HG03159 (cell line): ENCODE measurements around the gene ICAM5.
"Not testable (repeated sequence)": the region's sequence is repeated elsewhere in the genome, so short reads cannot be mapped to it uniquely, and the experiment has no call there.

ENCODE experiments used
- ATAC-seq: cut with Tn5 transposase; IDR thresholded peaks from one replicate; pipeline ENCODE4 v1.9.1; 2021; ENCODE audit warnings: mild to moderate bottlenecking, moderate library complexity; ENCODE audit not compliant: unreplicated experiment

The ICAM5 gene

DNA sequence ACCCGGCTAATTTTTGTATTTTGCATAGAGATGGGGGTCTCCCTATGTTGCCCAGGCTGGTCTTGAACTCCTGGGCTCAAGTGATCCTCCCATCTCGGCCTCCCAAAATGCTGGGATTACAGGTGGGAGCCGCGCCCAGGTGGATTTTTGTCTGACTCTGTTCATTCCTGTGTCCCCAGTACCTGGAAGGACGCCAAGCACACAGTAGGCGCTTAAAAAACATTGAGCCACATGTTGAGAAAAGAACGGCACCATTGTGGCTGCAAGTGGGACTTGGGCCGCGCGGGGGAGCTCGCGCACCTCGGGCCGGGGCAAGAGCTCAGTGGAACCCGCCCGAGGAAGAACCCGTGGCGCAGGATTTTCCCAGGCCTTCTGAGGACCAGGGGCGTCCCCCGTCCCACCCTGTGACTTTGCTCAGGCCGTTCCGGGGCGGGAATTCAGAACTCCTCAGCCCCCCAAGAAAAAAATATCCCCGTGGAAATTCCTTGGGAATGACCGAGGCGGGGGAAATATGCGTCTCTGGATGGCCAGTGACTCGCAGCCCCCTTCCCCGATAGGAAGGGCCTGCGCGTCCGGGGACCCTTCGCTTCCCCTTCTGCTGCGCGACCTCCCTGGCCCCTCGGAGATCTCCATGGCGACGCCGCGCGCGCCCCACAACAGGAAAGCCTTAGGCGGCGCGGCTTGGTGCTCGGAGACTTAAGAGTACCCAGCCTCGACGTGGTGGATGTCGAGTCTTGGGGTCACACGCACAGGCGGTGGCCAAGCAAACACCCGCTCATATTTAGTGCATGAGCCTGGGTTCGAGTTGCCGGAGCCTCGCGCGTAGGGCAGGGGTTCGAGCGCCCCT is 20.2 kb upstream of the ICAM5 start:
- peak; percentile 44 for ATAC-seq

DNA sequence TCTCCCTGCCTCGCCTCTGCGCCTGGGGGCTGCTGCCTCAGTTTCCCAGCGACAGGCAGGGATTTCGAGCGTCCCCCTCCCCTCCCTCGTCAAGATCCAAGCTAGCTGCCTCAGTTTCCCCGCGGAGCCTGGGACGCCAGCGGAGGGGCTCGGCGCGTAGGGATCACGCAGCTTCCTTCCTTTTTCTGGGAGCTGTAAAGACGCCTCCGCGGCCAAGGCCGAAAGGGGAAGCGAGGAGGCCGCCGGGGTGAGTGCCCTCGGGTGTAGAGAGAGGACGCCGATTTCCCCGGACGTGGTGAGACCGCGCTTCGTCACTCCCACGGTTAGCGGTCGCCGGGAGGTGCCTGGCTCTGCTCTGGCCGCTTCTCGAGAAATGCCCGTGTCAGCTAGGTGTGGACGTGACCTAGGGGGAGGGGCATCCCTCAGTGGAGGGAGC is 19.6 kb upstream of the ICAM5 start:
- peak; percentile 31 for ATAC-seq

DNA sequence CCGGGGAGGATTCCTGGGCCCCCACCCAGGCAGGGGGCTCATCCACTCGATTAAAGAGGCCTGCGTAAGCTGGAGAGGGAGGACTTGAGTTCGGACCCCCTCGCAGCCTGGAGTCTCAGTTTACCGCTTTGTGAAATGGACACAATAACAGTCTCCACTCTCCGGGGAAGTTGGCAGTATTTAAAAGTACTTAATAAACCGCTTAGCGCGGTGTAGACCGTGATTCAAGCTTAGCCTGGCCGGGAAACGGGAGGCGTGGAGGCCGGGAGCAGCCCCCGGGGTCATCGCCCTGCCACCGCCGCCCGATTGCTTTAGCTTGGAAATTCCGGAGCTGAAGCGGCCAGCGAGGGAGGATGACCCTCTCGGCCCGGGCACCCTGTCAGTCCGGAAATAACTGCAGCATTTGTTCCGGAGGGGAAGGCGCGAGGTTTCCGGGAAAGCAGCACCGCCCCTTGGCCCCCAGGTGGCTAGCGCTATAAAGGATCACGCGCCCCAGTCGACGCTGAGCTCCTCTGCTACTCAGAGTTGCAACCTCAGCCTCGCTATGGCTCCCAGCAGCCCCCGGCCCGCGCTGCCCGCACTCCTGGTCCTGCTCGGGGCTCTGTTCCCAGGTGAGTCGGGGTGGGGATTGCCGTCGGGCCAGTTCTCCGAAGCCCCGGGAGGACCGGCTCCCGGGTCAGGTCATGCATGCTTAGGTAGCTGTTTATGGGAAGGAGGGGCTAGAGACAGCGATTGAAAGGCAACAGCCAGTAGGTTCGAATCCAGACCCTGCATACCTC is 18.9 kb upstream of the ICAM5 start, which contains the start of gene ICAM1:
Gene ICAM1 (plus strand): TSS at position 505 of the 779 bp plus-strand sequence. CDS start 40 bp downstream, at position 545.
- peak; percentile 52 for ATAC-seq

DNA sequence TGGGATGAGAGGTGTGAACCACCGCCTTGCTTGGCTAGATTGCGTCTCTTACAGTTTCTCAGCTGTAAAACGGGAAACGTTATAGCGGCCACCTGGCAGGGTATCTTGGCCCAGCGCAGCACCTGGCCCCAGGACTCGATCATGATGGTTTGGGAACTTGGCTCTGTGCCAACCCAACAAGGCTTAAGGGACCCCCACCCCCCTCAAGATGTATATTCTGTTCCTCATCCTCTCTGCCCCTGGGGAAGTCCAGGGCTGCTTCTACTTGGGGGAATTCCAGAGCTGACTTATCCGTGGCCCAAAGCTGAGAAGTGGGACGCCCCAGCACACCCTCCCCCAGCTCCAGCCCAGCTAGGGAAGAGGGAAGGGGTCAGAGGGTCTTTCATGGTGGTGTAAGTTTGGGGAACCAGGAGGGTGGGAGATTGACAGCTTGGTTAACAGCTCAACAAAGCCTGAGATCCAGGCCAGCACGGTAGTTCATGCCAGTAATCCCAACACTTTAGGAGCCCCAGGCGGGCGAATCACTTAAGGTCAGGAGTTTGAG is 18.1 kb upstream of the ICAM5 start:
- peak; percentile 7 for ATAC-seq

DNA sequence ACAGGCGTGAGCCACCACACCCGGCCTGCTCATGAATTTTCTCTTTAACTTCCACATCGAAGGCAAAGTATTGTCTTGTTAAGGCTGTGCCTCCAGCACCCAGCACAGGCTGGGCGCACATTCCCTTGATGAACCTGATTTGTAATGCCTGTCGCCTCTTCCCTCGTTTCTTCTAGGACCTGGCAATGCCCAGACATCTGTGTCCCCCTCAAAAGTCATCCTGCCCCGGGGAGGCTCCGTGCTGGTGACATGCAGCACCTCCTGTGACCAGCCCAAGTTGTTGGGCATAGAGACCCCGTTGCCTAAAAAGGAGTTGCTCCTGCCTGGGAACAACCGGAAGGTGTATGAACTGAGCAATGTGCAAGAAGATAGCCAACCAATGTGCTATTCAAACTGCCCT is 15.2 kb upstream of the ICAM5 start:
- ATAC-seq, result no peak

DNA sequence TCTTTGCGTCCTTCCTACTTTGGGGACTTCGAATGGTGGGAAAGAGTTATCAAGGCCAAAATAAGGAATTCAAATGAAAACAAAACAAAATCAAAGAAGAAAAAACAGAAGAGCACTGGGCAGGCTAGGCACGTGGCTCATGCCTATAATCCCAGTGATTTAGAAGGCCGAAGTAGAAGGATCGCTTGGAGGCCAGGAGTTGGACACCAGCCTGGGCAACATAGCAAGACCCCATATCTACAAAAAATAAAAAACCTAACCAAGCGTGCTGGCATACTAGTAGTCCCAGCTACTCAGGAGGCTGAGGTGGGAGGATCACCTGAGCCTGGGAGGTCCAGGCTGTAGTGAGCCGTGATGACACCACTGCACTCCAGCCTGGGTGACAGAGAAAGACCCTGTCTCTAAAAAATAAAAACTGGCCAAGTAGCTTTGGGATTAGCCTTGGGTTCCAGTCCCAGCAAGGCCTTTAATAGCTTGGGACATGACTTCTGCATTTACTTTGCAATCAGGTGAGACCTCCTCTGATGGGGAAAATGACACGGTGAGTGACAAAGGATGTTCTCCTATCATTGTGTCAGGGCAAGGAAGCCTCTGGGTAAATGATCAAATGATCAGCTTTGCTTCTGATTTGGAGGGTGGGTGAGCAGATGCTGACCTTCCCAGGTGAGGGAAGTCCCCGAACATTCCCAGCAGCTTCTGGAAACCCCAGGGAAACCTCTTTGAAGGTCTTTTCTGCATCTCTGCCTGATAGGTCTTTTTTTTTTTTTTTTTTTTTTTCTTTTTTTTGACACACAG is 11.8 kb upstream of the ICAM5 start:
- no peak for ATAC-seq

DNA sequence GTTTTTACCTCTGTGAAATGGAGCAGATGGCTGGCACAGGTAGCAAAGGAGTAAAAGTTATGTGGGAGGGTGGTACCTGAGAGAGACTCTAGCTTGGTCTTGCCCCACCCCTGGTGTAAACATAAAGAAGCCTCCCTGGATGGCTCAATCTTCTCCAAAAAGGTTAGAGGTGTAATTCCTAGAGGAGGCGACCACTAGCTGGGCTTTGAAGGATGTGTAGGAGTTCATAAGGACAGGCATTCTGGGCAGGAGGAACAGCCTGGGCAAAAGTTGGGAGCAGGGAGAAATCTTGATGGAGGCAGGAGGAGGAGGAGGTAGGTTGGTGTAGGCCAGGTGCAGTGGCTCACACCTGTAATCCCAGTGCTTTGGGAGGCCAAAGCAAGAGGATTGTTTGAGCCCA is 10.8 kb upstream of the ICAM5 start:
- ATAC-seq, result no peak

DNA sequence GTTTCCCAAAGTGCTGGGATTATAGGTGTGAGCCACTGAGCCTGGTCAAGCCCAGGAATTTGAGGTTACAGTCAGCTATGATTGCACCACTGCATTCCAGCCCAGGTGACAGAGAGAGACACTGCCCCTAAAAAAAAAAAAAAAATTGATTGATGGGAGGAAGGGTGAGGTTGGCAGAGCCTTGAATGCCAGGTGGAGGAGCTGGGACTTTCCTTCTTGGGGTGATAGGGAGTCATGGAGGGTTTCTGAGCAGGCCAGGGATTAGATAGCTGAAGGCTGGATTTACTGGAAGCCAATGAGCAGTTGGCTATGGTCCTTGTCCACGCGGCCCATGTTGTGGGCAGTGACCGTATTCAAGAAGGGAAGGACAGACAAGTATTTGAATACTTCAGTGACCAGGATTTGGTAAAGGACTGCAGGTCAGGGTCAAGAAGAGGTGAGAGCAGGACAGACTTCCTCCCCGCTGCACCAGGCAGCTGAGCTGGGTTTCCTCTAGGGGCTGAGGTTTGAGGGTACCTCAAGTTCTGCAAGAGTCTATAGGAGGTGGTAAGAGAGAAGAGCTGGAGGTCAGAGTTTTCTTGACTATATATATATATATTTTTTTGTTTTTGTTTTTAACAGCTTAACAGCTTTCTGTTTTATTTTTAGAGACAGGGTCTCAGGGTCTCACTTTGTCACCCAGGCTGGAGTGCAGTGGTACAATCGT is 9.9 kb upstream of the ICAM5 start:
- ATAC-seq, result no peak

DNA sequence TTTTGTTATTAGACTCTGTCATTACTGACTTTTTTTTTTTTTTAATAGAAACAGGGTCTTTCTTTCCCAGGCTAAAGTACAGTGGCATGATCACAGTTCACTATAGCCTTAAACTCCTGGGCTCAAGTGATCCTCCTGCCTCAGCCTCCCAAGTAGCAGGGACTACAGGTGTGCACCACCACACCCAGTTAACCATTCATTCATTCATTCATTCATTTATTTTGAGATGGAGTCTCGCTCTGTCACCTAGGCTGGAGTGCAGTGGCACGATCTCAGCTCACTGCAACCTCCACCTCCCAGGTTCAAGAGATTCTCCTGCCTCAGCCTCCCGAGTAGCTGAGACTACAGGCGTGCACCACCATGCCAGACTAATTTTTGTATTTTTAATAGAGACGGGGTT is 7.7 kb upstream of the ICAM5 start:
- not testable (repeated sequence) for ATAC-seq

DNA sequence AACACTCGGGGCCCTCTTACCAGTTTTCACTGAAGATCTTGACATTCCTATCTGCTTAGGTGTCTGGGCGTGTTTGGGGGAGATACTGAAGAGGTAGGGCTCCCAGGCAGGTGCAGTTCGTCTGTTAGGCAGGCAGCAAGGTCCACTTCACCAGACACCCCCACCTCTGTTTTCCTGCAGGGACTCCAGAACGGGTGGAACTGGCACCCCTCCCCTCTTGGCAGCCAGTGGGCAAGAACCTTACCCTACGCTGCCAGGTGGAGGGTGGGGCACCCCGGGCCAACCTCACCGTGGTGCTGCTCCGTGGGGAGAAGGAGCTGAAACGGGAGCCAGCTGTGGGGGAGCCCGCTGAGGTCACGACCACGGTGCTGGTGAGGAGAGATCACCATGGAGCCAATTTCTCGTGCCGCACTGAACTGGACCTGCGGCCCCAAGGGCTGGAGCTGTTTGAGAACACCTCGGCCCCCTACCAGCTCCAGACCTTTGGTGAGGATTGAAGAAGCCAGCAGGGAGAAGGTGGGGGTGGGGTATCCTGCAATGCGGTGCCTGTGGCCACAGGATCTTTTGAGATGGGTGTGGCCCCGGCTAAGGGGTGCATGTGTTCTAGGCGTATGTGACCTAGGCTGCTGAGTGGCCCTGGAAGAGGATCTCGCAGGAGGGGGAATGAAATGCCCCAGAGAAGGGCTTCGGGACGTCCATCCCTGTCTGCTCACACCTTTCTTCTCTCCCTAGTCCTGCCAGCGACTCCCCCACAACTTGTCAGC is 6.3 kb upstream of the ICAM5 start:
- ATAC-seq, result no peak

DNA sequence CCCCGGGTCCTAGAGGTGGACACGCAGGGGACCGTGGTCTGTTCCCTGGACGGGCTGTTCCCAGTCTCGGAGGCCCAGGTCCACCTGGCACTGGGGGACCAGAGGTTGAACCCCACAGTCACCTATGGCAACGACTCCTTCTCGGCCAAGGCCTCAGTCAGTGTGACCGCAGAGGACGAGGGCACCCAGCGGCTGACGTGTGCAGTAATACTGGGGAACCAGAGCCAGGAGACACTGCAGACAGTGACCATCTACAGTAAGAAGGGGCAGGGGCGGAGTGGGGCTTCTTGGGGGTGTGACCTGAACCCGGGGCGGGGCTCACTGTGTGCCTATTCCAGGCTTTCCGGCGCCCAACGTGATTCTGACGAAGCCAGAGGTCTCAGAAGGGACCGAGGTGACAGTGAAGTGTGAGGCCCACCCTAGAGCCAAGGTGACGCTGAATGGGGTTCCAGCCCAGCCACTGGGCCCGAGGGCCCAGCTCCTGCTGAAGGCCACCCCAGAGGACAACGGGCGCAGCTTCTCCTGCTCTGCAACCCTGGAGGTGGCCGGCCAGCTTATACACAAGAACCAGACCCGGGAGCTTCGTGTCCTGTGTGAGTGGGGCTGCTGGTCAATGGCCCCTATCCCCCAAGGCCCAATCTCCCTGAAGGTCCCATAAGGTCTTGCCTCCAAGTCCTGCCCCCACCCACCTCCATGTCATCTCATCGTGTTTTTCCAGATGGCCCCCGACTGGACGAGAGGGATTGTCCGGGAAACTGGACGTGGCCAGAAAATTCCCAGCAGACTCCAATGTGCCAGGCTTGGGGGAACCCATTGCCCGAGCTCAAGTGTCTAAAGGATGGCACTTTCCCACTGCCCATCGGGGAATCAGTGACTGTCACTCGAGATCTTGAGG is 5.4 kb upstream of the ICAM5 start:
- ATAC-seq, result no peak

DNA sequence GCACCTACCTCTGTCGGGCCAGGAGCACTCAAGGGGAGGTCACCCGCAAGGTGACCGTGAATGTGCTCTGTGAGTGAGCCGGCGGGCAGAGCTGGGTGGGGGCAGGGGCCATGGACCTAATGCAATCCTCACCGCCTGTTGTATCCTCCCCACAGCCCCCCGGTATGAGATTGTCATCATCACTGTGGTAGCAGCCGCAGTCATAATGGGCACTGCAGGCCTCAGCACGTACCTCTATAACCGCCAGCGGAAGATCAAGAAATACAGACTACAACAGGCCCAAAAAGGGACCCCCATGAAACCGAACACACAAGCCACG is 4.8 kb upstream of the ICAM5 start:
- no peak for ATAC-seq

DNA sequence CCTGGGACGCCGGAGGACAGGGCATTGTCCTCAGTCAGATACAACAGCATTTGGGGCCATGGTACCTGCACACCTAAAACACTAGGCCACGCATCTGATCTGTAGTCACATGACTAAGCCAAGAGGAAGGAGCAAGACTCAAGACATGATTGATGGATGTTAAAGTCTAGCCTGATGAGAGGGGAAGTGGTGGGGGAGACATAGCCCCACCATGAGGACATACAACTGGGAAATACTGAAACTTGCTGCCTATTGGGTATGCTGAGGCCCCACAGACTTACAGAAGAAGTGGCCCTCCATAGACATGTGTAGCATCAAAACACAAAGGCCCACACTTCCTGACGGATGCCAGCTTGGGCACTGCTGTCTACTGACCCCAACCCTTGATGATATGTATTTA is 4.4 kb upstream of the ICAM5 start:
- no peak for ATAC-seq

DNA sequence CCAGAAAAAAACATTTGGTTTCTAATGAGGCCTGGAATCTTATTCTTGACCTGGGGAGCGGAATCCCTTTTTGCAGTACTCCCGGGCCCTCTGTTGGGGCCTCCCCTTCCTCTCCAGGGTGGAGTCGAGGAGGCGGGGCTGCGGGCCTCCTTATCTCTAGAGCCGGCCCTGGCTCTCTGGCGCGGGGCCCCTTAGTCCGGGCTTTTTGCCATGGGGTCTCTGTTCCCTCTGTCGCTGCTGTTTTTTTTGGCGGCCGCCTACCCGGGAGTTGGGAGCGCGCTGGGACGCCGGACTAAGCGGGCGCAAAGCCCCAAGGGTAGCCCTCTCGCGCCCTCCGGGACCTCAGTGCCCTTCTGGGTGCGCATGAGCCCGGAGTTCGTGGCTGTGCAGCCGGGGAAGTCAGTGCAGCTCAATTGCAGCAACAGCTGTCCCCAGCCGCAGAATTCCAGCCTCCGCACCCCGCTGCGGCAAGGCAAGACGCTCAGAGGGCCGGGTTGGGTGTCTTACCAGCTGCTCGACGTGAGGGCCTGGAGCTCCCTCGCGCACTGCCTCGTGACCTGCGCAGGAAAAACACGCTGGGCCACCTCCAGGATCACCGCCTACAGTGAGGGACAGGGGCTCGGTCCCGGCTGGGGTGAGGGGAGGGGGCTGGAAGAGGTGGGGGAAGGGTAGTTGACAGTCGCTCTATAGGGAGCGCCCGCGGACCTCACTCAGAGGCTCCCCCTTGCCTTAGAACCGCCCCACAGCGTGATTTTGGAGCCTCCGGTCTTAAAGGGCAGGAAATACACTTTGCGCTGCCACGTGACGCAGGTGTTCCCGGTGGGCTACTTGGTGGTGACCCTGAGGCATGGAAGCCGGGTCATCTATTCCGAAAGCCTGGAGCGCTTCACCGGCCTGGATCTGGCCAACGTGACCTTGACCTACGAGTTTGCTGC is 2.7 kb upstream of the ICAM5 start, which contains the start of gene ICAM4:
Gene ICAM4 (plus strand): TSS at position 153 of the 935 bp plus-strand sequence. CDS start 58 bp downstream, at position 211.
- no peak for ATAC-seq

DNA sequence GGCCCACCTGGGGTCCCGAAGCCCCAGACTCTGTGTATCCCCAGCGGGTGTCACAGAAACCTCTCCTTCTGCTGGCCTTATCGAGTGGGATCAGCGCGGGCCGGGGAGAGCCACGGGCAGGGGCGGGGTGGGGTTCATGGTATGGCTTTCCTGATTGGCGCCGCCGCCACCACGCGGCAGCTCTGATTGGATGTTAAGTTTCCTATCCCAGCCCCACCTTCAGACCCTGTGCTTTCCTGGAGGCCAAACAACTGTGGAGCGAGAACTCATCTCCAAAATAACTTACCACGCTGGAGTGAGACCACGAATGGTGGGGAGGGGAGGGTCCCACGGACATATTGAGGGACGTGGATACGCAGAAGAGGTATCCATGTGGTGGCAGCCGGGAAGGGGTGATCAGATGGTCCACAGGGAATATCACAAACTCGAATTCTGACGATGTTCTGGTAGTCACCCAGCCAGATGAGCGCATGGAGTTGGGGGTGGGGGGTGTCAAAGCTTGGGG is 1.0 kb upstream of the ICAM5 start:
- ATAC-seq, result no peak

DNA sequence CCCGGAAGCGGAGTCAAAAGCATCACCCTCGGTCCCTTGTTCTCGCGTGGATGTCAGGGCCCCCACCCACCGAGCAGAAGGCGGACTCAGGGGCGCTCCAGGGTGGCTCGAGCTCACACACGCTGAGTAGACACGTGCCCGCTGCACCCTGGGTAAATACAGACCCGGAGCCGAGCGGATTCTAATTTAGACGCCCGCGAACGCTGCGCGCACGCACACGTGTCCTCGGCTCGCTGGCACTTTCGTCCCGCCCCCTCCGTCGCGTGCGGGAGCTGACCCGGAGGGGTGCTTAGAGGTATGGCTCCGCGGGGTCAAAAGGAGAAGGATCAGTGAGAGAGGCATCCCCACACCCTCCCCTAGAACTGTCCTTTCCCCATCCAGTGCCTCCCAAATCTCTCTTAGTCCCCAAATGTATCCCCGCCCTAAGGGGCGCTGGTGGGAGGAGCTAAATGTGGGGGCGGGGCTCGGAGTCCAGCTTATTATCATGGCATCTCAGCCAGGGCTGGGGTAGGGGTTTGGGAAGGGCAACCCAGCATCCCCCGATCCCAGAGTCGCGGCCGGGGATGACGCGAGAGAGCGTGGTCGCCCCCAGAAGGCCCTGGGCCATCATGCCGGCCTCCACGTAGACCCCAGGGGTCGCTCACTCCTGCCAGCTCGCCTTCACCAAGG is 451 bp upstream of the ICAM5 start:
- ATAC-seq, result no peak
